Measurements from ENCODE around the gene GRIN2B. TPM values are rescaled to one million over a fixed set of nuclear protein-coding genes. Genes with fewer than 3 reads are reported as not detected.

GRIN2B gene
- total RNA-seq, 1 experiment from 2014 or later, result 0.05 TPM

- Mint-ChIP-seq H3K4me3 (ENCODE audit: low read depth, unreplicated experiment) (no peak overlapping the region), H3K9me3 (ENCODE audit: low read depth, unreplicated experiment) (no peaks in the 10 kb centered on the region), H3K36me3 (ENCODE audit: insufficient read depth, unreplicated experiment) (peaks cover 7% of the 10 kb centered on the region), H3K27me3 (ENCODE audit: unreplicated experiment) (peaks cover 100% of the 10 kb centered on the region), H3K4me1 (ENCODE audit: low read depth, unreplicated experiment) (peaks cover 9% of the 10 kb centered on the region), H3K27ac (ENCODE audit: unreplicated experiment) (no peak overlapping the region)
- no peak for DNase-seq
- CTCF ChIA-PET, result no interaction called here
- intact Hi-C loops (cut with micrococcal nuclease; ENCODE audit: unreplicated experiment), result no loop called here
- BruUV-seq (replicated peaks), result no TSS peak
- no peak for TF ChIP-seq CTCF (IDR thresholded peaks at IDR 0.05; ENCODE audit: unreplicated experiment)
These were observed 2.5 kb downstream of the GRIN2B start for GRCh38 chr12:13978876-13979275.

GRCh38 chr12:13976880-13977279 lies 4.5 kb downstream of the GRIN2B start:
- no peak overlapping the region for H3K4me3 Mint-ChIP-seq (ENCODE audit: low read depth, unreplicated experiment)
- H3K4me1 Mint-ChIP-seq (ENCODE audit: low read depth, unreplicated experiment), result peaks cover 9% of the 10 kb centered on the region
- H3K36me3 Mint-ChIP-seq (ENCODE audit: insufficient read depth, unreplicated experiment), result peaks cover 7% of the 10 kb centered on the region
- TF ChIP-seq CTCF (IDR thresholded peaks at IDR 0.05; ENCODE audit: unreplicated experiment), result no peak
- intact Hi-C loops (cut with micrococcal nuclease; ENCODE audit: unreplicated experiment), result no loop called here
- no peak for DNase-seq
- CTCF ChIA-PET, result no interaction called here
- H3K27ac Mint-ChIP-seq (ENCODE audit: unreplicated experiment), result no peak overlapping the region
- no TSS peak for BruUV-seq (replicated peaks)
- no peaks in the 10 kb centered on the region for H3K9me3 Mint-ChIP-seq (ENCODE audit: low read depth, unreplicated experiment)
- H3K27me3 Mint-ChIP-seq (ENCODE audit: unreplicated experiment), result peaks cover 99% of the 10 kb centered on the region

- Mint-ChIP-seq H3K36me3 (ENCODE audit: insufficient read depth, unreplicated experiment) (peaks cover 5% of the 10 kb centered on the region), H3K27ac (ENCODE audit: unreplicated experiment) (no peak overlapping the region), H3K9me3 (ENCODE audit: low read depth, unreplicated experiment) (no peaks in the 10 kb centered on the region), H3K4me1 (ENCODE audit: low read depth, unreplicated experiment) (peaks cover 6% of the 10 kb centered on the region), H3K4me3 (ENCODE audit: low read depth, unreplicated experiment) (no peak overlapping the region), H3K27me3 (ENCODE audit: unreplicated experiment) (peaks cover 99% of the 10 kb centered on the region)
- intact Hi-C loops (cut with micrococcal nuclease; ENCODE audit: unreplicated experiment), result no loop called here
- CTCF ChIA-PET, result no interaction called here
- TF ChIP-seq CTCF (IDR thresholded peaks at IDR 0.05; ENCODE audit: unreplicated experiment), result no peak
- no peak for DNase-seq
- BruUV-seq (replicated peaks), result no TSS peak
These were observed 5.3 kb downstream of the GRIN2B start for GRCh38 chr12:13976028-13976584.

- Mint-ChIP-seq H3K27ac (ENCODE audit: unreplicated experiment) (no peak overlapping the region), H3K4me3 (ENCODE audit: low read depth, unreplicated experiment) (no peak overlapping the region), H3K9me3 (ENCODE audit: low read depth, unreplicated experiment) (no peaks in the 10 kb centered on the region), H3K4me1 (ENCODE audit: low read depth, unreplicated experiment) (no peaks in the 10 kb centered on the region), H3K36me3 (ENCODE audit: insufficient read depth, unreplicated experiment) (no peaks in the 10 kb centered on the region), H3K27me3 (ENCODE audit: unreplicated experiment) (peaks cover 99% of the 10 kb centered on the region)
- BruUV-seq (replicated peaks), result no TSS peak
- CTCF ChIA-PET, result interaction anchor here (0.6 kb wide), 1 partner anchor 593 kb away, joined by 3 read pairs; no protein-coding TSS in a partner anchor
- DNase-seq, result no peak
- intact Hi-C loops (cut with micrococcal nuclease; ENCODE audit: unreplicated experiment), result no loop called here
- no peak for TF ChIP-seq CTCF (IDR thresholded peaks at IDR 0.05; ENCODE audit: unreplicated experiment)
These were observed 7.4 kb downstream of the GRIN2B start for GRCh38 chr12:13973996-13974395.
